Stimulated activated naive CD4-positive, alpha-beta T cell treated with Interleukin-2 at 50 U/mL for 16 hours (primary cell): ENCODE measurements around the gene B4GALNT3.

Experiments
- DNase-seq: peaks from one replicate; lab custom pipeline; 2025; lab: John Stamatoyannopoulos, UW

B4GALNT3 gene

DNA sequence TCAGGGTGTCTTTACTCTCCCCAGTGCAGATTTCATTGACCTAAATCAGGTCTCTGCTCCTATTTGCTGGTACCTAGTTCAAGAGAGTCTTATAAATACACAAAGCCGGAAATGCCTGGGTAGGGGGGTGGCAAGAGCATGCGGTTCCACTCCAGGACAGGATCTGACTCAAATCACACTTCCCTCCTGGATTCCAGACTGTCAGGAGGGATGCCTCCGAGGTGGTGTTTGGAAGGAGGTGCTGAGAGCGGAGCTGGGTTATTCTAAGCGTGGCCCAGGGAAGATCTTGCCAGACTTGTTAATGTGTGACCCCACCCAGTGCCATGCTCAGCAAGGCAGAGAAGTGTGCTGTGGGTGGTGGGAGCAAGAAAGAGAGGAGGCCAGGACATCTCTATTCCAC is 49.8 kb downstream of the B4GALNT3 start:
- DNase-seq = no peak

- DNase-seq = no peak
Observed at GRCh38 chr12:510071-510825, 50.5 kb downstream of the B4GALNT3 start.

- no peak for DNase-seq
Observed at GRCh38 chr12:512933-513332, 53.2 kb downstream of the B4GALNT3 start.

DNA sequence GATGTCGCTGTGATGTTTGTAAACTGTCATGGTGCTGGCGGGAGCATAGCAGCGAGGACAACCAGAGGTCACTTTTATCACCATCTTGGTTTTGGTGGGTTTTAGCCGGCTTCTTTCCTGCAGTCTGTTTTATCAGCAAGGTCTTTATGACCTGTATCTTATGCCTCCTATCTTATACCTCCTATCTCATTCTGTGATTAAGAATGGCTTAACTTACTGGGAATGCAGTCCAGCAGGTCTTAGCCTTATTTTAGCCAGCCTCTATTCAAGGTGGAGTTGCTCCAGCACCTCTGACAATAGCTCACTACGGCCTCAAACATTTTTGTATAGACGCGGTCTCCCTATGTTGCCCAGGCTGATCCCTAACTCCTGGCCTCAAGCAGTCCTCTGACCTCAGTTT is 53.7 kb downstream of the B4GALNT3 start:
- no peak for DNase-seq

DNA sequence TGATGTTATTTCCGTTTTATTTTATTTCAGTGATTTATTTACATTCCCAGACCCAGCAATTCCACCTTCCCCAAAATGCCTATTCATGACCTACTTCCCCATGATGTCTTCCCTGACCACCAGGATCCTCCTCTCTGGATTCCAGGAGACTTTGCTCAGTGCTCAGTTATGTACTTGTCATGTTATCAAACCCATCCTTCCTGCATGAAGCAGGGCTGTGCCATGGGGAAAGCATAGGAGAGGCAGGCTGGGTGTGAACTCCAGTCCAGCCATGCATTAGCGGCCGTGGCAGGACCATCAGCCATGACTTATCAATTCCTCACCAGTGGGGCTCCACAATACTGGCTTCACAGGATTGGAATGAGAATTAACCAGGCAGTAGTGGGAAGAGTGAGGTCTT is 57.8 kb downstream of the B4GALNT3 start:
- DNase-seq = no peak

GRCh38 chr12:520119-520518 is 60.4 kb downstream of the B4GALNT3 start:
- no peak for DNase-seq

DNA sequence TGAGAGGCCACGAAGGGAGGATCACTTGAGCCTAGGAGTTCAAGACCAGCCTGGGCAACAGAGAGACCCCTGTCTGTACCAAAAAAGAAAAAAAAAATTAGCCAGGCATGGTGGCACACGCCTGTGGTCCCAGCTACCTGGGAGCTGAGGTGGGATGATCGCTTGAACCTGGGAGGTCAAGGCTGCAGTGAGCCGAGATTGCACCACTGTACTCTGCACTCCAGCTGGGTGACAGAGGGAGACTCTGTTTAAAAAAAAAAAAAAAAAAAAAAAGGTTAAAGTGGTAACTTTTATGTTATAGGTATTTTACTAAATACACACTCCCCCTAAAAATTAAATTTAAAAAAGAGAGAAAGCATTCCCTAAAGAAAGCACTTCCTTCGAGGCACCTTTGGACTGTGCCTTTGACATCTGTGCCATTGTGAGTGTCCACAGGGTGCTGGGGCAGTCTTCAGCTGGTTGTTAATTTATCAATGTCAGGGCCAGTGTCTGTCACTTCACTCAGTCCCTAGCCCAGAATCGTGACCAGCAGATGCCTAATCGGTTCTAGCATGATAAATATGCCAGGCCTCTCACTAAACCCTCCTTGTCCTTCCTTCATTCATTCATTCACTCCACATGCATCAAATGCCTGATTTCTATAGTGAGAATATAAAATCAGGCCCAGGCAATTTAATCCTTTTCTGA is 63.1 kb downstream of the B4GALNT3 start:
- DNase-seq = no peak

- DNase-seq = no peak
Observed at GRCh38 chr12:524167-524951, 64.6 kb downstream of the B4GALNT3 start.

DNA sequence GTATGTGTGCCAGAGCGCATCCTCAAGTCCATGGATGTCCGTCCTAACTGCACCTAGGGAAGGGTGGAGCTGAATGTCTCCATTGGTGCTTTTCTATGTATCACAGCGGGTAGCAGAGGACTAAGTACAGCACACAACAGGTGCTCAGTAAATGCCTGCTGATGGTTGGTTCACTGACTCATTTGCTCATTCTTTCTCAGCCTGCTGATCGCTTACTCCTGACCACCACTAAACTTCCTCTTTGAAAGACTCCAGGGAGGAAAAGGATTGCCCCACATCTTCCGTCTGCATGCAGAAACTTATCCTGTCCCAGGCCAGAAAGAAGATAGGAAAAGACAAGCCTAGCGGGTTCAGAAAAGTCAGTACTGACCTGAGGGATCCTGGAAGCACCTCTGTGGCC is 66.3 kb downstream of the B4GALNT3 start:
- no peak for DNase-seq

GRCh38 chr12:527241-527640 is 67.5 kb downstream of the B4GALNT3 start:
- DNase-seq = no peak

DNA sequence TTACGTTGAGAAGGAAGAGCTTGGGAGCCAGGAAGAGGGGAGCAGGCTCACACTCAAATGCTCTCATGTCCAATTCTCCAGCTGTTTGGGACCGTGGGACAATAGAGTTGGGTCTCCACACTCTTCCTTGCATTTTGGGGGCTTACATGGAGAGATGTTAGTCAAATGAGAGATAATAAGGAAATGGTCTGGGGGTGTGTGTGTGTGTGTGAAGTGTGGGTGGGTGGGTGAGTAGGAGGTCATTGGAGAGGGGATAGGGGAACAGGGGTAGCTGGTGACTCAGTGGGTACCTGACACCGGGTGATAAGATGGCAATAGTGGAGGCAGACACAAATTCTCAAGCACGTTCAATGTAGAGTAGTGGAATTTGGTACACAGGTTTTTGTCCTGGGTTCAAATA is 68.0 kb downstream of the B4GALNT3 start:
- no peak for DNase-seq

GRCh38 chr12:530308-530707 is 70.6 kb downstream of the B4GALNT3 start:
- no peak for DNase-seq

DNA sequence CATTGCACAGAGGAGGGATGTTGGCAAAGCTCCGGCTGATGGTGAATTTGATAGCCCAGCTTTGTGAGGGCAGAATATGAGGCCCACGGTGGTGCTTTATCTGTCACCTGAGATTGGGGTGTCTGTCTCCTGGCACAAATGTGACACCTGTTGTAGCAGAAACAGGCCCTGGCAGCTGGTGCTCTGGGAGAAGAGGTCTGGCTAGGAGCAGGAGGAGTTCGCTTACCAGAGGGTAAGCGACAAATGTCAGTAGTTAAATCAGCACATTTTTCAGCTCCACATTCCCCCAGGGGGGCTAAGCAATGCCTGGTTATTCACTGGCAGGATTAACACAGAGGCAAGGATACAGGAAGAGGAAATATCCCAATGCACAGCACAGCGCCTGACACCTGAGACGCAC is 71.1 kb downstream of the B4GALNT3 start:
- no peak for DNase-seq

- no peak for DNase-seq
Observed at GRCh38 chr12:531951-532585, 72.3 kb downstream of the B4GALNT3 start.

DNA sequence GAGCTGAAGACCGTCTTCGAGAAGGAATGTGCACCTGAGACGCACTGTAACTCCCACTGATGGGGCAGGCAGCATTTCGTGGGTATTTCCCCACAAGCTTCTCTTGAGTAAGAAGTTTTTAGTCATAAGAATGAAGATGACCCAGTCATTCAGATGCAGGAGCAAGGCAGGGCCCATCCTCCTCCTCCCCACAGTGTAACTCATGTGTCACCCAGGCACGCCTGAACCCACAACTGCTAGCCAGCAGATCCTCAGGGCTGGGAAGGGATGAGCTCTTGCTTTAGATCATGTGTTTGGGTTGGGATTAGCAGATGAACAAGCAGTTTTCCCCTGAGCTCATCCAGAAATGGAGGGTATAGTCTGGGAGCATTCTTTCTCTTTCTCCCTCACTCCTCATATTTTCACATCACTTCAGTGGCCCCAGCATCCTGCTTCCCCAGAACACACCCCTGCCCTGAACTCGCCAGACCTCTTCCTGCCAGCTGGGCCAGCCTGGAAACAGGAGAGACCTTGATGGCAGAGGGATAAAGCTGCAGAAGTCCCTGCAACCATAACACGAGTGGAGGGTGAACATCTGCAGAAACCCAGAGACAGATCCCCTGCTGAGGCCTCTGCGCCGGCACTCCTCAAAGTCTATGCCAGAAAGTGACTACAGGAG is 73.3 kb downstream of the B4GALNT3 start:
- DNase-seq = no peak

- DNase-seq = no peak
Observed at GRCh38 chr12:533718-534117, 74.0 kb downstream of the B4GALNT3 start.

DNA sequence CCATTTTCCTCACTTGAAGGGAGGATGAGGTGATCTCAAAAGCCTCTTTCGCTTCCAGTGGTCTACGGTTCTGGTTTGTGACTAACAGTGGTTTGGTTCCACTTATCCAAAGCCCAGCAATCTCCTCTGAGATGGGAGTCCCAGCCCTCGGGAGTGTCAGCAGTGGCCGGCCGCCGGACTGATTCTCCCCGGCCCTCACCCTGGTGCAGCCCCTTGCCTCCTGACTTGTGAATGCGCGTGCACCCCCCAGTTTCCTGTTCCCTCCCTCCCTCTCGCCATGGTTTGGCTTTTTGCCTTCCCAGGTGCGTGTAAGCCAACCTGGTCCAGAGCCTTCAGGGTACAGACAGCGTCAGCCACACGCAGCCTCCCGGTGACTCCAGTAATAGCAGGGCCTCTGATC is 74.5 kb downstream of the B4GALNT3 start:
- no peak for DNase-seq

DNA sequence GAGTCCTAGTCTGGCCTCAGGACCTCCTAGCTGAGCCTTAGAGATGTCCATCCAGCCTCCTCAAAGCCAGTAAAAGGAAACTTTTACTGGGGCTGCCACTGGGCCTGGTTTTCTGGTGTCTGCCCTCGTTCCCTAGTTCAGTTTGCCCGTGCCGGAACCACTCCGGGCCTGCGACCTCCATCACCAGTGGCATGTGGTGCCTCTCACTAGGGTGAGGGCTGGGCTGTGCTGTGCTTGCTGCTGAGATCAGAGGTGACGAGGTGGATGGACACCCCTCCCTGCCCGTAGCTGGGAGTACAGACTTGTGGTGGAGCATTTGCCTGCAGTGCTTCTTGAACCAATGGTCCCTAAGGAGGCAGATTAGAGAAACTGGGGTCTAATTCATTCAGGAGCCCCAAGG is 75.7 kb downstream of the B4GALNT3 start:
- DNase-seq = no peak

- DNase-seq = no peak
Observed at GRCh38 chr12:536751-537245, 77.1 kb downstream of the B4GALNT3 start.

DNA sequence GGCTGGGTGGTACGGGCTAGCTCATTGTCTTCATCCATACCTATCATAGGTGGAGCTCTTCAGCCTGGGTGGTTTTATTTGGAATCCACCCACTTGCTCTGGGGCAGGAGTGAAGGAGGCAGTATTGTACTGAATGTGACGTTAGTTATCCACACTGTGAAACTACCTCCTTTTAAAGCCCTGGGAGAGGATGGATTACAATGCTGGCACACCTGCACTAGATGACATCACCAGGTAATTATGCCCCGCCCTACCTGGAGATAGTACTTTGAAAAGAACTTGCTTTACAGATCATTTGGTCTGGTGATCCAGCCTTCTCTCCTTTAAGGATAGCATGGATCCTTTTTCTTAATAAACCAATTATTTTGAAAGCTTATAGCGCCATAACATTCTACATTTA is 78.0 kb downstream of the B4GALNT3 start:
- DNase-seq = no peak

DNA sequence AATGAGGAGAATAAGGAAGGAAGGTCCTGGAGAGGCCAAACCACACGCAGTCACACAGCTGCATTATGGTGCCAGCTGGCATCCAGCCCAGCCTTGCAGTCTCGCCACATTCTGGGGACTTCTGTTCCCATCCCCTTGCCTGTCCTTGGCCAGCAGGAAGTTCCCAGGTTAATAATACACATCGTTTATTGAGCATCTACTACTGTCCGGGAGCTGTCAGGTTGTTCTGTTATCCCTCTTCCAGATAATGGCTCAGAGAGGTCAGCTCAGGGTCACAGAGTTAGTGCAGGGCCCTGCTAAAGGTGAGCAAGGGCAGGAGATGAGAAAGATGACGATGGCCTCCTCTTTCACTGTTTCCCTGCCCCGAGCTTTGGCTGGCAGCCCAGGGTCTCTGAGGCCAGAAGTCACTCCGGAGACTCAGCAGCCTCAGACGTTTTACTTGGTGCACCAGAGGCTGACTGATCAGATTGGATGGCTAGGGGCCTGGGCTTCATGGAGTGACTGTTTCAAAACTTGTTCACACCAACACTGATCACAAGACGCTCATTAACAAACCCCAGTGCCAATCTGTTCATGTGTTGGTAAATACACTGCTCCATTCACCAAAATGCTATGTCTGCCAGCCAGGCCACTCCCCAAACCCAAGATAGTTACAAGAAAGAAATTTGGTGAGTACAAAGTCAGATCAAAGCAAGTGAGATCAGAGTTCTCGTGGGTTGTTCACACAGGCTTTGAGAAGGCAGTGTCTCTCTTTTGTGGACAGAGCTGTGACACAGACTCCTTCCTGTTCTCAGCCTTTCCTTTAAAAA is 79.2 kb downstream of the B4GALNT3 start:
- no peak for DNase-seq
